H9 (cell line): ENCODE results near the gene UTP20. TPM values are rescaled to one million over a fixed set of nuclear protein-coding genes. Genes with fewer than 3 reads are reported as not detected.

Experiments used
- DNase-seq: peaks from one replicate; pipeline ENCODE4 v3.0.0-alpha.2; 2017
- H2AFZ ChIP-seq: one replicate; pipeline ENCODE4 v1.6.1; 2013; ENCODE audit warnings: mild to moderate bottlenecking, low read length, control low read depth, moderate library complexity
- H2AK5ac ChIP-seq: 2 replicates; pipeline ENCODE4 v1.6.1; 2013; ENCODE audit warnings: low read length, control low read depth, mixed read lengths; ENCODE audit not compliant: insufficient read length
- H2BK120ac ChIP-seq: one replicate; pipeline ENCODE4 v1.6.1; 2013; ENCODE audit warnings: low read depth, mild to moderate bottlenecking, low read length, control low read depth, inconsistent platforms; ENCODE audit not compliant: poor library complexity, severe bottlenecking
- H2BK12ac ChIP-seq: 2 replicates; pipeline ENCODE4 v1.6.1; 2013; ENCODE audit warnings: low read length, control low read depth, mixed read lengths, low read depth; ENCODE audit not compliant: insufficient read length
- H2BK15ac ChIP-seq: 2 replicates; pipeline ENCODE4 v1.6.1; 2013; ENCODE audit warnings: low read depth, low read length, control low read depth
- H2BK20ac ChIP-seq: one replicate; pipeline ENCODE4 v1.6.1; 2013; ENCODE audit warnings: low read depth, mild to moderate bottlenecking, low read length, control low read depth, inconsistent platforms; ENCODE audit not compliant: poor library complexity, severe bottlenecking
- H2BK5ac ChIP-seq: 2 replicates; pipeline ENCODE4 v1.6.1; 2013; ENCODE audit warnings: low read length, control low read depth, mixed read lengths; ENCODE audit not compliant: insufficient read length
- H3K14ac ChIP-seq: 2 replicates; pipeline ENCODE4 v1.6.1; 2013; ENCODE audit warnings: low read length, control low read depth; ENCODE audit not compliant: insufficient read depth
- H3K18ac ChIP-seq: 2 replicates; pipeline ENCODE4 v1.6.1; 2013; ENCODE audit warnings: low read depth, mild to moderate bottlenecking, mixed read lengths, low read length, control low read depth; ENCODE audit not compliant: insufficient read length
- H3K23ac ChIP-seq: 2 replicates; pipeline ENCODE4 v1.6.1; 2013; ENCODE audit warnings: low read length, control low read depth, mixed read lengths, low read depth; ENCODE audit not compliant: insufficient read length
- H3K23me2 ChIP-seq: 2 replicates; pipeline ENCODE4 v1.6.1; 2013; ENCODE audit warnings: low read depth, mild to moderate bottlenecking, mixed read lengths, low read length, control low read depth; ENCODE audit not compliant: insufficient read length, poor library complexity, severe bottlenecking
- H3K27ac ChIP-seq: 2 replicates; pipeline ENCODE4 v1.5.1; 2013; ENCODE audit warnings: low read length, control low read depth, mixed read lengths, low read depth; ENCODE audit not compliant: insufficient read length
- H3K27me3 ChIP-seq: 2 replicates; pipeline ENCODE4 v1.6.1; 2013; ENCODE audit warnings: low read length, control low read depth, inconsistent platforms; ENCODE audit not compliant: insufficient read depth
- H3K4ac ChIP-seq: 2 replicates; pipeline ENCODE4 v1.6.1; 2013; ENCODE audit warnings: low read depth, mild to moderate bottlenecking, control low read depth, inconsistent platforms, low read length, moderate library complexity
- H3K4me1 ChIP-seq: 2 replicates; pipeline ENCODE4 v1.6.1; 2013; ENCODE audit warnings: low read length, control low read depth, inconsistent platforms; ENCODE audit not compliant: insufficient read depth
- H3K4me2 ChIP-seq: 2 replicates; pipeline ENCODE4 v1.6.1; 2013; ENCODE audit warnings: low read length, control low read depth, mixed read lengths; ENCODE audit not compliant: insufficient read length, insufficient read depth
- H3K56ac ChIP-seq: 2 replicates; pipeline ENCODE4 v1.6.1; 2013; ENCODE audit warnings: low read depth, mild to moderate bottlenecking, mixed read lengths, low read length, control low read depth; ENCODE audit not compliant: insufficient read length
- H3K79me1 ChIP-seq: 2 replicates; pipeline ENCODE4 v1.6.1; 2013; ENCODE audit warnings: low read depth, mild to moderate bottlenecking, moderate library complexity, low read length, control low read depth, inconsistent platforms; ENCODE audit not compliant: insufficient read depth, poor library complexity, severe bottlenecking
- H3K79me2 ChIP-seq: 2 replicates; pipeline ENCODE4 v1.6.1; 2013; ENCODE audit warnings: low read length, control low read depth, inconsistent platforms; ENCODE audit not compliant: insufficient read depth
- H3K9ac ChIP-seq: 2 replicates; pipeline ENCODE4 v1.6.1; 2013; ENCODE audit warnings: low read length, control low read depth, mixed read lengths; ENCODE audit not compliant: insufficient read length; ENCODE audit errors: extremely low read depth
- H3K9me3 ChIP-seq: one replicate; pipeline ENCODE4 v1.6.1; 2013; ENCODE audit warnings: low read depth, low read length, inconsistent platforms; ENCODE audit not compliant: control insufficient read depth
- H3T11ph ChIP-seq: one replicate; pipeline ENCODE4 v1.6.1; 2013; ENCODE audit warnings: mild to moderate bottlenecking, low read length, control low read depth, inconsistent platforms
- H4K20me1 ChIP-seq: one replicate; pipeline ENCODE4 v1.6.1; 2013; ENCODE audit not compliant: control insufficient read depth, insufficient read length, insufficient read depth
- H4K5ac ChIP-seq: 2 replicates; pipeline ENCODE4 v1.6.1; 2013; ENCODE audit warnings: low read depth, mild to moderate bottlenecking, mixed read lengths, low read length, control low read depth; ENCODE audit not compliant: insufficient read length
- H4K8ac ChIP-seq: replicated peaks from 2 replicates; pipeline ENCODE4 v1.6.1; 2013; ENCODE audit warnings: low read length, control low read depth, mixed read lengths, low read depth; ENCODE audit not compliant: insufficient read length
- H4K91ac ChIP-seq: 2 replicates; pipeline ENCODE4 v1.6.1; 2013; ENCODE audit warnings: low read depth, mild to moderate bottlenecking, moderate library complexity, mixed read lengths, low read length, control low read depth; ENCODE audit not compliant: insufficient read length
- H3K27ac Mint-ChIP-seq, 3 experiments: 2 replicates in 2 of 3; 3 replicates in 1 of 3; pipeline ENCODE4 v1.8.0; 2020 to 2021; ENCODE audit warnings: mixed read lengths in 3 of 3, mild to moderate bottlenecking in 1 of 3, moderate library complexity in 1 of 3
- H3K27me3 Mint-ChIP-seq: 2 replicates; pipeline ENCODE4 v1.8.0; 2021; ENCODE audit warnings: low read depth, mild to moderate bottlenecking, moderate library complexity, mixed read lengths
- H3K36me3 Mint-ChIP-seq, 3 experiments: 2 replicates in 2 of 3; 3 replicates in 1 of 3; pipeline ENCODE4 v1.8.0; 2020 to 2021; ENCODE audit warnings: low read depth in 3 of 3, mixed read lengths in 3 of 3; ENCODE audit not compliant: insufficient read depth in 1 of 3
- H3K4me1 Mint-ChIP-seq, 2 experiments: 2 replicates each; pipeline ENCODE4 v1.8.0; 2020; ENCODE audit warnings: mixed read lengths in 2 of 2
- H3K4me3 Mint-ChIP-seq, 2 experiments: 2 replicates in 1 of 2; 3 replicates in 1 of 2; pipeline ENCODE4 v1.8.0; 2020 to 2021; ENCODE audit warnings: mild to moderate bottlenecking in 2 of 2, mixed read lengths in 2 of 2, moderate library complexity in 1 of 2
- H3K9me3 Mint-ChIP-seq, 2 experiments: 2 replicates in 1 of 2; 3 replicates in 1 of 2; pipeline ENCODE4 v1.8.0; 2020; ENCODE audit warnings: mild to moderate bottlenecking in 2 of 2, mixed read lengths in 2 of 2, moderate library complexity in 1 of 2
- WGBS: extraction: QIAGEN DNeasy Blood & Tissue Kit; methylation state at CpG from one replicate; pipeline ENCODE4 v1.1.7; 2013; ENCODE audit warnings: missing lambda C conversion rate, low lambda C conversion rate, mixed read lengths; ENCODE audit not compliant: insufficient read length; ENCODE audit errors: extremely low coverage; 5-methylcytosine and 5-hydroxymethylcytosine counted together
- total RNA-seq: library from RNA; stranded (reverse); gene quantifications from 2 replicates; pipeline ENCODE4 v1.2.1, GENCODE V29; 2021
- TF ChIP-seq, protein P1 (sequence below): fragments of 200-600 bp; sonication (generic); conservative IDR thresholded peaks from 3 replicates; pipeline ENCODE4 v1.8.0; 2021; ENCODE audit warnings: antibody characterized with exemption, mild to moderate bottlenecking

The UTP20 gene
- total RNA-seq, 1 experiment from 2014 or later: 38.3 TPM

DNA sequence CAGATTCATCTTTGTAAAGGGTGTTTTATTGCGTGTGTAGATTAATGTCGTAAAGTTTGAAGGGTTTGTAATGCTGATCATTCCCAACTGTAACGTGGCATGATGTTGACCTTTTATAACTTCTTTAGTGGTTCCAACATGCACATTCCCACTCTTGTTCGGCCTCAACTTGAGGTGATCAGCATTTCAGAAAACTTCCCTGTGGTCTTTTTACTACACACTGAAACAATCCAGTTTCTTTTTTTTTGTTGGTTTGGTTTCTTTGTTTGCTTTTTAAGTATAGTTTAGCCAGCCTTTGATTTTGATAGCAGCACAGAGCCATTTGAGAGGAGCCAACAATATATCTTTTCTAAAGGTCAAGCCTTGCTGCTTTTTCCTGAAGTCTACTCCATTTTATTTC is 22.8 kb downstream of the UTP20 start:
- Histone ChIP-seq H3K27me3 (no peaks in the 10 kb centered on the region), H3K4me1 (no peaks in the 10 kb centered on the region), H3K27ac (no peak overlapping the region), H2AK5ac (no peak overlapping the region), H3K23ac (no peak overlapping the region), H4K5ac (no peak overlapping the region), H3K4ac (no peak overlapping the region), H2AFZ (no peak overlapping the region), H4K20me1 (no peaks in the 10 kb centered on the region), H2BK15ac (no peak overlapping the region), H4K91ac (no peak overlapping the region), H3K18ac (no peak overlapping the region), H2BK5ac (no peak overlapping the region), H3K79me2 (no peaks in the 10 kb centered on the region), H3K56ac (no peak overlapping the region), H2BK12ac (no peak overlapping the region), H2BK20ac (no peak overlapping the region), H3K4me2 (no peak overlapping the region), H4K8ac (no peak overlapping the region), H3K23me2 (no peaks in the 10 kb centered on the region), H3K9me3 (no peaks in the 10 kb centered on the region), H2BK120ac (no peak overlapping the region), H3K14ac (no peak overlapping the region), H3K9ac (no peak overlapping the region), H3T11ph (no peak overlapping the region), H3K79me1 (no peaks in the 10 kb centered on the region)
- Mint-ChIP-seq H3K36me3 (peaks cover 49 to 88% (median 67%) of the 10 kb centered on the region in 3 experiments), H3K4me3 (no peak overlapping the region), H3K27me3 (no peaks in the 10 kb centered on the region), H3K9me3 (no peaks in the 10 kb centered on the region), H3K4me1 (0 out of 4 replicates have a peak, but pooled peaks cover 0 to 2% of the 10 kb centered on the region in 2 experiments), H3K27ac (0 out of 7 replicates have a peak overlapping the region, but pooled peaks of 1 of the 3 experiments have one; percentile 69)
- TF ChIP-seq, protein P1, sequence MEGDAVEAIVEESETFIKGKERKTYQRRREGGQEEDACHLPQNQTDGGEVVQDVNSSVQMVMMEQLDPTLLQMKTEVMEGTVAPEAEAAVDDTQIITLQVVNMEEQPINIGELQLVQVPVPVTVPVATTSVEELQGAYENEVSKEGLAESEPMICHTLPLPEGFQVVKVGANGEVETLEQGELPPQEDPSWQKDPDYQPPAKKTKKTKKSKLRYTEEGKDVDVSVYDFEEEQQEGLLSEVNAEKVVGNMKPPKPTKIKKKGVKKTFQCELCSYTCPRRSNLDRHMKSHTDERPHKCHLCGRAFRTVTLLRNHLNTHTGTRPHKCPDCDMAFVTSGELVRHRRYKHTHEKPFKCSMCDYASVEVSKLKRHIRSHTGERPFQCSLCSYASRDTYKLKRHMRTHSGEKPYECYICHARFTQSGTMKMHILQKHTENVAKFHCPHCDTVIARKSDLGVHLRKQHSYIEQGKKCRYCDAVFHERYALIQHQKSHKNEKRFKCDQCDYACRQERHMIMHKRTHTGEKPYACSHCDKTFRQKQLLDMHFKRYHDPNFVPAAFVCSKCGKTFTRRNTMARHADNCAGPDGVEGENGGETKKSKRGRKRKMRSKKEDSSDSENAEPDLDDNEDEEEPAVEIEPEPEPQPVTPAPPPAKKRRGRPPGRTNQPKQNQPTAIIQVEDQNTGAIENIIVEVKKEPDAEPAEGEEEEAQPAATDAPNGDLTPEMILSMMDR: no peak
- WGBS: no CpG with 5 or more reads among the region's 4 CpGs
- no peak for DNase-seq
